ENCODE measurements around the gene GNAI2.

Gene GNAI2

DNA sequence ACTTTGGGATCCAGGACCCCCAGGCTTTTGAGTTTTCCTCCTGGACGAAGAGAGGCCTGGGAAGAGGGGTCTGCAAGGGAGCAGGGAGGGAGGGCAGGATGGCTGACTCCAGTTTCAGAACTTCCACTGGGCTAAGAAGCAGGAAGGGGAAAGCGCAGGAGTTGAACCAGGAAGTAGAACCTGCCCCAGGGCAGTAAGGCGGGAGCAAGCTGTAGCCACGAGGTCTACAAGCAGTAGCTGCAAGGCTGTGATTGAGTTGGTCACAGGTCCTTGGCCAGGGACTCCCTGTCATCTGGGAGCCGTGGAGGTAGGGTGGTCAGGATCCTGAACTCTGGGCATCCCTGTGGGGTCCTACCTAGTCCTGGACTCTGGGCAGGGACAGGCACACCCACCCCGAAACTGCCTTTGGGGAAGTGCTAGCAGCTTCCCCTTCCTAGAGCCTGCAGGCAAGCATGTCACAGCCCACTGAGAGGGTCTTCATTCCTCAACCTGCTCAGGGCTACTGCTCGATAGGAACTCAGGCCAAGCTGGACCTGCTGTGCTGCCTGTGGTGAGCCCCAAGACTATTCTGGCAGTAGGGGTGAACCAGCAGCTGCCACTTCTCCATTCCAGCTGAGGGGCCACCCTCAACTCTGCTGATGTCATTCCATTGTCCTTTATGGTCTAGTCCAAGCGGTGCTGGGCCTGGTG is 5.8 kb upstream of the GNAI2 start:
- Mint-ChIP-seq H3K27ac (peak overlapping the region in 1 of 2 donors; percentile 23), H3K4me1 (peaks cover 49% of the 10 kb centered on the region), H3K4me3 (no peak overlapping the region), H3K27me3 (peaks cover 4% of the 10 kb centered on the region), H3K9me3 (no peaks in the 10 kb centered on the region)
- no peak for DNase-seq
- no peak for ATAC-seq

DNA sequence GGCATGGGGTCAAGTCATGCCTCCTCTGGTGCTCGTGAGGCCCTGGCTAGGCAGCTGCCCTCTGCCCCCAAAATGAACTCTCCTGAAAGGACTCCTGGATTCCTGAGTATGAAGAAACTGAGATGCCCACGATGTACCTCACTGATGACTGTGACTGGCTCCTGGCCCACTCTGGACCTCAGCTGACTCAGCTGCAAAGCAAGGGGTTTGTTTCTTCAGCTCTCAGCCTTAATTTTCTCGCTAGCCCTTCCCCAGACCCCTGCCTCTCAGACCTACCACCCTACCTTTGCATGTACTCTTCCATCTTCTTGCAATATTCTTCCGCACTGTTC is 5.2 kb upstream of the GNAI2 start:
- no peaks in the 10 kb centered on the region for H3K9me3 Mint-ChIP-seq
- peaks cover 50% of the 10 kb centered on the region for H3K4me1 Mint-ChIP-seq
- H3K4me3 Mint-ChIP-seq = no peak overlapping the region
- DNase-seq (no peak), ATAC-seq (no peak)
- H3K27ac Mint-ChIP-seq = peak overlapping the region in 1 of 2 donors; percentile 23
- no peaks in the 10 kb centered on the region for H3K27me3 Mint-ChIP-seq

DNA sequence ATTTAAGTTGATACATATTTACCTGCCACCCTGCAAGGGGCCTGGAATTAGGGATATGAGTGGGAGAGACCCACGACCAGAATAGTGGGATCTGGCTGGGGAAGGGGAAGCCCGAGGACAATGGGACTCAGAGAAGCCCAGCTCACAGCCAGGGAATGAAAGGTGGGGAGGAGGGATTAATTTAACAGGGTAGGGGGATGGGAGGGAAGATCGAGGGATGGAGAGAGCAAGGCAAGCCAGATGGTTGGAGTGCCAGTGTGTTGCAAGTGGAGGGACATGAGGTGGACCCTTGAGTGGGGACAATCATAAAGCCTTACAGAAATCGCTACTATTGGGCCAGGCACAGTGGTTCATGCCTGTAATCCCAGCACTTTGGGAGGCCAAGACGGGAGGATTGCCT is 4.4 kb upstream of the GNAI2 start:
- no peak overlapping the region for H3K4me3 Mint-ChIP-seq
- DNase-seq (no peak), ATAC-seq (no peak)
- H3K27me3 Mint-ChIP-seq = no peaks in the 10 kb centered on the region
- peaks cover 44% of the 10 kb centered on the region for H3K4me1 Mint-ChIP-seq
- no peaks in the 10 kb centered on the region for H3K9me3 Mint-ChIP-seq
- H3K27ac Mint-ChIP-seq = no peak overlapping the region

DNA sequence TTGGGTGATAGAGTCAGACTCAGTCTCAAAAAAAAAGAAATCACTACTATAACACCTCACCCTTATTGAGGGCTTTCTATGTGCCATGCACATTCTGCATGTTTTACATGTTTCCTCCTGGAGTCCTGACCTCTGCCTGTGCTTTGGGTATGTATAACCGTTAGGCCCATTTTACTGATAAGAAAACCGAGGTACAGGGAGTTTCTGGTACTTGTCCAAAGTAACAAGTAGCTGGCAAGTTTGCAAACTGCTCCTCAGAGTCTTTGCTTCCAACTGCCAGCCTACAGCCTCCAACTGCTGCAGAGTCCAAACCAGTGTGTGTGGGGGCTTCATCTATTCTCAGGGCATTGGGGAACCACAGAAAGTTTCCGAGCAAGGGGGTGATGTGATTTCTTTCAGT is 3.7 kb upstream of the GNAI2 start:
- peaks cover 40% of the 10 kb centered on the region for H3K4me1 Mint-ChIP-seq
- H3K9me3 Mint-ChIP-seq = no peaks in the 10 kb centered on the region
- no peaks in the 10 kb centered on the region for H3K27me3 Mint-ChIP-seq
- H3K4me3 Mint-ChIP-seq = no peak overlapping the region
- DNase-seq (no peak), ATAC-seq (no peak)
- no peak overlapping the region for H3K27ac Mint-ChIP-seq

DNA sequence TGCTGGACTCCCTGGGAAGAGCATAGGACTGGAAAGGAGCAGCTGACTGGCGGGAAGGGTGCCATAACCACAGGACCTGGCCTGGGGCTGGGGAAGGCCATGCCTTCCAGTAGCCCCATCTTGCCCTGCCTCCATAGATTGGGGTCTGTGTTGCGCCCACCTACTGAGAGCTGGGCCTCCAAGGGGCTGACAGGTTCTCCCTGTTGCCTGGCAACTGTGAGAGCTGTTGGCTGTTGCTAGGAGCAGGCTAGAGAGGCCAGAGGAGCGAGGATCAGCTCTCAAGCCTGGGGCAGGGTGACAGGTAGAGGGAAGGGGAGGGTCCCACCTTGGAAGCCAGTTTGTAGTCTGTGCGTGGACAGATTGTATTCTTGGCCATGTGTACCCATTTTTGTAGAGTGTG is 2.8 kb upstream of the GNAI2 start:
- Mint-ChIP-seq H3K4me3 (no peak overlapping the region), H3K4me1 (peaks cover 38% of the 10 kb centered on the region), H3K27ac (no peak overlapping the region)

DNA sequence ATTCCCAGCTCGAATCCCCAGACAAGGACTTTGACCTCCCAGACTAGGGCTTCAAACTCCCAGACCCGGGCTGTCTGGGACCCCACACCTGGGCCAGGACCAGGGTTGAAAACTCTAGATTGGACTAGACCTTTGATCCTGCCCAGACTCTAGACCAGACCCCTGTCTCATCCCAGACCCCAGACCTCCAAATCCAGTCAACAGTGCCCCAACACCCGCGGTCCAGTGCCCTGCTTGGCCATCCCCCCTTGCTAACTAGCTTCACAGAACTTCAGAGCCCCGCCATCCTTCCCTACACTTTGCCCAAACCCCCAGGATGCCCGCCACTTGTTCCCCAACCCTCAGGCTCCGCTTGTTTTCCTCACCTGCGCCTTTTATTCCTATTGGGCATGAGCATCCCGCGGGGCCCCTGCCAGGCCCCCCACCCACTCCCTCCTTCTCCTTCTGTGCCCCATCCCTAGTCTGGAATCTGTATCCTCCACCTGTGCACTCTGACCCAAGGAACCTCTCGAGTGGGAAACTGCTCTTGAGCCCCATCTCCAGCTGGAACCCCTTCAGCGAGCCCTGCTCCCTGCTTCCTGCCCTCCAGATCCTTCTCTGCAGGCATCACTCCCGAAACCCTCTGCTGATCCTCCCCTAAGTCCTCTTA is 604 bp downstream of the GNAI2 start:
- DNase-seq = no peak
- no peaks in the 10 kb centered on the region for H3K27me3 Mint-ChIP-seq
- no peaks in the 10 kb centered on the region for H3K9me3 Mint-ChIP-seq
- H3K4me1 Mint-ChIP-seq = peaks cover 64% of the 10 kb centered on the region
- H3K27ac Mint-ChIP-seq = peak overlapping the region; percentile 96 to 97
- peak overlapping the region; percentile 88 to 97 for H3K4me3 Mint-ChIP-seq
- no peak for ATAC-seq

More for the DNA sequence above, 2.8 kb upstream of the GNAI2 start:
- Mint-ChIP-seq H3K27me3 (no peaks in the 10 kb centered on the region), H3K9me3 (no peaks in the 10 kb centered on the region)
- no peak for DNase-seq
- ATAC-seq = no peak

- H3K4me3 Mint-ChIP-seq = peak overlapping the region; percentile 88 to 97
- H3K27ac Mint-ChIP-seq = peak overlapping the region; percentile 96 to 97
- no peak for ATAC-seq
- H3K27me3 Mint-ChIP-seq = no peaks in the 10 kb centered on the region
- DNase-seq = peak; percentile 39 to 45
- H3K4me1 Mint-ChIP-seq = peaks cover 70% of the 10 kb centered on the region
- no peaks in the 10 kb centered on the region for H3K9me3 Mint-ChIP-seq
Measured at GRCh38 chr3:50237133-50237651, 1.2 kb downstream of the GNAI2 start.

DNA sequence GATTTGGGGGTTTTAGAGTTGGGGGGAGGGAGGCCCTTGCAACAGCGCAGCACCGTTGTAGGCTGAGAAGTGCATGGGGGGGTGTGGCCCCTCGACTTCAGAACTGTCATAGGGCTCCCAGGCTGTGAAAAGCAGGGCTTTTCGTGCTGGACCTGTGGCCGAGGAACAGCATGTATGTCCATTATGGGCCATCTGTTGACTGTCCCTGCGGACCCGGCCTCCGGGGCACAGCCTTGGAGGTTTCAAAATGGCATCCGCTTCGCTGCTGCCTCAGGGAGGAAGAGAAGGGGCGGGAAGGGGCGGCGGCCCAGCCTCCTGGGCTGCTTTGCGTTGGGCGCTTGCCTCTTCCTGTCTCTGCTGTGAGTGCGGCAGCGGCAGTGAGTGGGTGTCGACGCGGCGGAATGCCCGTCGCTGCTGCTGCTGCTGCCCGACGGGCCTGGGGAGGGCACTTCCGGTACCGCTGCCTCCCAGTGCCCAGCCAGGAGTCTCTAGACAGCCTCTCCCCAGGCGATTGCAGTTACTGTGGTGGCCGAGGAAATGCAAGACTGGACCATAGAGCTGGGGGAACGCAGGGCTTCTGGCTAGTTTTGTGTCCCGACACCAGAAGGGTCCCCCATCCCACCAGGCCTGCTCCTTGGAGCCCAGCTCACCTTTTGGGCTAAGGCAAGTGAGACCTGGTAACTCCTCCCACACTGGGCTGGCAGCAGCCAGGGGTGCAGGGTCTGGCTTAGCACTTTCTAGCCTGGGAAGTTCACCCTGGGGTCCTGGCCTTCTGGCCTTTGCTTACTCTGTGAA is 1.9 kb downstream of the GNAI2 start:
- H3K27me3 Mint-ChIP-seq = no peaks in the 10 kb centered on the region
- DNase-seq = peak; percentile 85 to 89
- peak overlapping the region; percentile 88 to 97 for H3K4me3 Mint-ChIP-seq
- H3K4me1 Mint-ChIP-seq = peaks cover 71% of the 10 kb centered on the region
- H3K9me3 Mint-ChIP-seq = no peaks in the 10 kb centered on the region
- ATAC-seq = peak; percentile 65
- peak overlapping the region; percentile 96 to 97 for H3K27ac Mint-ChIP-seq

DNA sequence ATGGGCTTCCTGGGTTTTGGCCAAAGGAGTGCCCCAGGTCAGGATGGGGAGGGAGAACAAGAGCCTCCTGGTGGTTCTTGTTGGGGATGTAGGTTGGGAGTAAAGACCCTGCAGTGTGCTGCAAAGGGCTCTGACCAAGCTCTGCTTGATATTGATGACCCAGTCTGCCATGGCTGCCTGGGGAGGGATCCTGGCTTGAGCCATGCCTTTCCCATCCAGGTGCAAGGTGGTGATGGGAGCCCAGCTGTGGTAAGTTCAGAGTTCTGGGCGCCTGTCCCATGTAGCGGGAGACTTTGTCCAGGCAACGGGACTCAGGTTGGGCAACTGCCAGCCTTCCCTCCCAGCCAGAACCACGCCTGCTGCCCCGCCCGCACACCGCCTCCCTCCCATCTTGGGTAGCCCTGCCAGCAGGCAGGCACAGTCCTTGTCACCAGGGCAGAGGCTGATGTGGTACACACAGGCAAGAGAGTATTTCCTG is 2.6 kb downstream of the GNAI2 start:
- peaks cover 71% of the 10 kb centered on the region for H3K4me1 Mint-ChIP-seq
- DNase-seq = no peak
- H3K9me3 Mint-ChIP-seq = no peaks in the 10 kb centered on the region

GRCh38 chr3:50239649-50240048 is 3.6 kb downstream of the GNAI2 start:
- H3K27me3 Mint-ChIP-seq = no peaks in the 10 kb centered on the region
- H3K4me1 Mint-ChIP-seq = peaks cover 80% of the 10 kb centered on the region
- peak overlapping the region; percentile 79 to 89 for H3K27ac Mint-ChIP-seq
- peak overlapping the region; percentile 49 to 88 for H3K4me3 Mint-ChIP-seq
- no peaks in the 10 kb centered on the region for H3K9me3 Mint-ChIP-seq
- no peak for ATAC-seq
- no peak for DNase-seq

More for the DNA sequence above, 2.6 kb downstream of the GNAI2 start:
- Mint-ChIP-seq H3K4me3 (peak overlapping the region; percentile 88 to 97), H3K27me3 (no peaks in the 10 kb centered on the region), H3K27ac (peak overlapping the region in 1 of 2 donors; percentile 96)
- no peak for ATAC-seq

- no peaks in the 10 kb centered on the region for H3K9me3 Mint-ChIP-seq
- H3K27me3 Mint-ChIP-seq = no peaks in the 10 kb centered on the region
- peak overlapping the region in 1 of 2 donors; percentile 94 for H3K27ac Mint-ChIP-seq
- DNase-seq (no peak), ATAC-seq (no peak)
- H3K4me1 Mint-ChIP-seq = peaks cover 84% of the 10 kb centered on the region
- peak overlapping the region; percentile 79 to 85 for H3K4me3 Mint-ChIP-seq
Measured at GRCh38 chr3:50241163-50241562, 5.2 kb downstream of the GNAI2 start.

DNA sequence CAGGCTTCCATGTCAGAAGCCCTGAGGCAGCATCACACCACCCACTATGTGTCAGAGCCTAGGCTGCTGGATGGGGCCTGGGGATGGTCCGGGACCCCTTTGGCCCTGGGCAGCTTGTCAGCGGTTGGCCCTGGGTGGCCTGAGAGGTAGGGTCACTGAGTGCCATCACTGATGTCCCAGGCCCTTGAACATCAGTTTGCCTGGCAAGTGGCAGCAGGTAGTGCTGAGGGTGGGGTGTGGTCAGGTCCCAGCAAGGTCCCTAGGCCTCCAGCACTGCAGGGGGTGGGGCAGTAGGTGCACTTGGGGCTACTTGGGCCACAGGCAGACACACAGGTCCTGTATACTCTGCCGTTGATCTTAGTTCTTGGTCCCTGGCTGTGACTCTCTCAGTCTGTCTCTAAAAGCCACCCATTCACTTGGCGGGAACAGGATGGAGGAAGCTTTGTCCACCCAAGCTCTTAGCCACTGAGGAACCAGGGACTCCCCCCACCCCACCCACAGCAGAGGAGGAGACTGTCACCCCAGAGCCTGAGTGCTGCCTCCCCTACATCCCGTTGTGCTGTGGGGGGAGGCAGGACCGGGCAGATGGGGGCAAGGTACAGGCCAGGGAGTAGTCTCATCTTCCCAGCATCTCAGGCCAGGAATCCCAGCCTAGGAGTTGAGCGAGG is 5.8 kb downstream of the GNAI2 start:
- Mint-ChIP-seq H3K9me3 (no peaks in the 10 kb centered on the region), H3K27ac (peak overlapping the region in 1 of 2 donors; percentile 78), H3K4me3 (peak overlapping the region; percentile 79 to 85), H3K4me1 (peaks cover 91% of the 10 kb centered on the region), H3K27me3 (no peaks in the 10 kb centered on the region)
- ATAC-seq = no peak
- DNase-seq = no peak

- peak overlapping the region; percentile 79 to 85 for H3K4me3 Mint-ChIP-seq
- peaks cover 96% of the 10 kb centered on the region for H3K4me1 Mint-ChIP-seq
- no peaks in the 10 kb centered on the region for H3K9me3 Mint-ChIP-seq
- peak overlapping the region; percentile 77 to 93 for H3K27ac Mint-ChIP-seq
- no peak for DNase-seq
- H3K27me3 Mint-ChIP-seq = no peaks in the 10 kb centered on the region
- ATAC-seq = no peak
Measured at GRCh38 chr3:50242381-50242770, 6.4 kb downstream of the GNAI2 start.

- ATAC-seq (no peak), DNase-seq (peak in 1 of 2 donors; percentile 54)
- peak overlapping the region; percentile 77 to 93 for H3K27ac Mint-ChIP-seq
- H3K4me3 Mint-ChIP-seq = peak overlapping the region; percentile 79 to 85
- H3K27me3 Mint-ChIP-seq = no peaks in the 10 kb centered on the region
- peaks cover 98% of the 10 kb centered on the region for H3K4me1 Mint-ChIP-seq
- H3K9me3 Mint-ChIP-seq = no peaks in the 10 kb centered on the region
Measured at GRCh38 chr3:50242851-50243542, 7.0 kb downstream of the GNAI2 start.

DNA sequence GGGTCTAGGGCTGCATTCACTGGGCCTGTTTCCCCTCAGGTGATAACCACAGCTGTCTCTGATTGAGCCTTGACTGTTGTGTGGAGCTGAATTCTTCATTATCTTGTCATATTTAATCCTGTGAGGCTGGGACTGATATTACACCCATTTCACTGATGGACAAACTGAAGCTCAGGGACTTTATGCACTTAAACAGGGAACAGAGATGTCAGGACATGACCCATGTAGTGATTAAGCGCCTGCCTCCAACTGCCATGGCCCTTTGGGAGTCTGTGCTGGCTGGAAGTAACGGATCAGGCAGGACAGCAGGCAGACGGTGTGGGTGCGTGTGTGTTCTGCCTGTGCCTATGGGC is 7.5 kb downstream of the GNAI2 start:
- Mint-ChIP-seq H3K4me3 (peak overlapping the region; percentile 42 to 71), H3K27ac (peak overlapping the region; percentile 75 to 95), H3K27me3 (no peaks in the 10 kb centered on the region), H3K4me1 (peaks cover 97% of the 10 kb centered on the region), H3K9me3 (no peaks in the 10 kb centered on the region)
- no peak for DNase-seq
- no peak for ATAC-seq

Data from stimulated activated naive CD8-positive, alpha-beta T cell treated with anti-CD3 and anti-CD28 coated beads, Interleukin-15, amount 100 ng/mL, for 72 hours (primary cell).